Calu3 (cell line): ENCODE results near the gene ARID3B. TPM values are rescaled to one million over a fixed set of nuclear protein-coding genes. Genes with fewer than 3 reads are reported as not detected.
A peak's percentile ranks its signal among the peaks of the same experiment; 100 is the strongest.

Experiments used
- BruUV-seq: library from RNA; stranded (reverse); fragments of 400-500 nt; replicated peaks from 2 replicates; lab custom pipeline; 2021; lab: Mats Ljungman, UMichigan
- CTCF ChIA-PET: fragments of 300-600 bp; sonication (Branson Sonifier 250); formaldehyde crosslinking; loops from one replicate; lab custom pipeline; 2022; ENCODE audit warnings: antibody characterized with exemption; lab: Charles Lee
- DNase-seq: peaks from one replicate; pipeline ENCODE4 v3.0.0; 2022
- H3K27ac Mint-ChIP-seq: one replicate; pipeline ENCODE4 v1.8.0; 2022; ENCODE audit warnings: mixed read lengths; ENCODE audit not compliant: unreplicated experiment
- H3K27me3 Mint-ChIP-seq: one replicate; pipeline ENCODE4 v1.8.0; 2022; ENCODE audit warnings: mixed read lengths; ENCODE audit not compliant: unreplicated experiment
- H3K36me3 Mint-ChIP-seq: one replicate; pipeline ENCODE4 v1.8.0; 2022; ENCODE audit warnings: mild to moderate bottlenecking, moderate library complexity, mixed read lengths; ENCODE audit not compliant: insufficient read depth, unreplicated experiment
- H3K4me1 Mint-ChIP-seq: one replicate; pipeline ENCODE4 v1.8.0; 2022; ENCODE audit warnings: mild to moderate bottlenecking, low read depth, mixed read lengths; ENCODE audit not compliant: unreplicated experiment
- H3K4me3 Mint-ChIP-seq: one replicate; pipeline ENCODE4 v1.8.0; 2022; ENCODE audit warnings: mild to moderate bottlenecking, low read depth, moderate library complexity, mixed read lengths; ENCODE audit not compliant: unreplicated experiment
- H3K9me3 Mint-ChIP-seq: one replicate; pipeline ENCODE4 v1.8.0; 2022; ENCODE audit warnings: low read depth, mixed read lengths; ENCODE audit not compliant: unreplicated experiment
- intact Hi-C: fragments of 100-400 bp; cut with micrococcal nuclease; formaldehyde crosslinking; loops from one replicate; pipeline ENCODE4 v1.10.0; 2022; ENCODE audit not compliant: unreplicated experiment
- total RNA-seq: library from RNA; stranded (reverse); gene quantifications from 2 replicates; pipeline ENCODE4 v1.2.3, GENCODE V29; 2022
- TF ChIP-seq, protein P1 (sequence below): fragments of 200-600 bp; IDR thresholded peaks from one replicate; pipeline ENCODE4 v1.8.0; 2022; ENCODE audit warnings: antibody characterized with exemption; ENCODE audit not compliant: unreplicated experiment

The ARID3B gene
- total RNA-seq, 1 experiment from 2014 or later: 10.6 TPM

GRCh38 chr15:74543583-74543982, 2.6 kb downstream of the ARID3B start:
- Mint-ChIP-seq H3K9me3 (no peaks in the 10 kb centered on the region), H3K36me3 (peaks cover 41% of the 10 kb centered on the region), H3K27me3 (peaks cover 26% of the 10 kb centered on the region), H3K27ac (no peak overlapping the region), H3K4me1 (peaks cover 46% of the 10 kb centered on the region), H3K4me3 (peak overlapping the region; percentile 8)
- BruUV-seq: no TSS peak
- intact Hi-C loops: loop anchor here (10.0 kb wide), 1 partner anchor 169 kb away; no protein-coding TSS in a partner anchor
- TF ChIP-seq, protein P1, sequence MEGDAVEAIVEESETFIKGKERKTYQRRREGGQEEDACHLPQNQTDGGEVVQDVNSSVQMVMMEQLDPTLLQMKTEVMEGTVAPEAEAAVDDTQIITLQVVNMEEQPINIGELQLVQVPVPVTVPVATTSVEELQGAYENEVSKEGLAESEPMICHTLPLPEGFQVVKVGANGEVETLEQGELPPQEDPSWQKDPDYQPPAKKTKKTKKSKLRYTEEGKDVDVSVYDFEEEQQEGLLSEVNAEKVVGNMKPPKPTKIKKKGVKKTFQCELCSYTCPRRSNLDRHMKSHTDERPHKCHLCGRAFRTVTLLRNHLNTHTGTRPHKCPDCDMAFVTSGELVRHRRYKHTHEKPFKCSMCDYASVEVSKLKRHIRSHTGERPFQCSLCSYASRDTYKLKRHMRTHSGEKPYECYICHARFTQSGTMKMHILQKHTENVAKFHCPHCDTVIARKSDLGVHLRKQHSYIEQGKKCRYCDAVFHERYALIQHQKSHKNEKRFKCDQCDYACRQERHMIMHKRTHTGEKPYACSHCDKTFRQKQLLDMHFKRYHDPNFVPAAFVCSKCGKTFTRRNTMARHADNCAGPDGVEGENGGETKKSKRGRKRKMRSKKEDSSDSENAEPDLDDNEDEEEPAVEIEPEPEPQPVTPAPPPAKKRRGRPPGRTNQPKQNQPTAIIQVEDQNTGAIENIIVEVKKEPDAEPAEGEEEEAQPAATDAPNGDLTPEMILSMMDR: peak; percentile 32
- no peak for DNase-seq
- CTCF ChIA-PET: no interaction called here

- peaks cover 38% of the 10 kb centered on the region for H3K4me1 Mint-ChIP-seq
- TF ChIP-seq, protein P1: no peak
- no TSS peak for BruUV-seq
- intact Hi-C loops: loop anchor here (5.0 to 10.0 kb wide), 3 partner anchors 53 to 170 kb away; no protein-coding TSS in a partner anchor
- CTCF ChIA-PET: interaction anchor here (2.7 kb wide), 1 partner anchor 55 kb away, joined by 12 read pairs; no protein-coding TSS in a partner anchor
- DNase-seq: no peak
- no peaks in the 10 kb centered on the region for H3K9me3 Mint-ChIP-seq
- no peak overlapping the region for H3K27ac Mint-ChIP-seq
- no peak overlapping the region for H3K4me3 Mint-ChIP-seq
- peaks cover 26% of the 10 kb centered on the region for H3K27me3 Mint-ChIP-seq
- H3K36me3 Mint-ChIP-seq: peaks cover 38% of the 10 kb centered on the region
Observed at GRCh38 chr15:74545086-74545485, 4.1 kb downstream of the ARID3B start.

- Mint-ChIP-seq H3K4me3 (peak overlapping the region; percentile 29), H3K4me1 (peaks cover 38% of the 10 kb centered on the region), H3K36me3 (peaks cover 29% of the 10 kb centered on the region), H3K9me3 (no peaks in the 10 kb centered on the region), H3K27ac (peak overlapping the region; percentile 81), H3K27me3 (peaks cover 26% of the 10 kb centered on the region)
- intact Hi-C loops: loop anchor here (2.0 to 10.0 kb wide), 4 partner anchors 54 to 171 kb away; partner anchors contain the start of gene UBL7
- TF ChIP-seq, protein P1: no peak
- DNase-seq: peak; percentile 99
- no TSS peak for BruUV-seq
- CTCF ChIA-PET: interaction anchor here (0.6 to 2.7 kb wide), 8 partner anchors 22 to 356 kb away, joined by 3 to 12 read pairs (median 4); no protein-coding TSS in a partner anchor
Observed at GRCh38 chr15:74545776-74546656, 5.0 kb downstream of the ARID3B start.

- DNase-seq: no peak
- Mint-ChIP-seq H3K4me3 (no peak overlapping the region), H3K9me3 (no peaks in the 10 kb centered on the region), H3K36me3 (peaks cover 18% of the 10 kb centered on the region), H3K27me3 (peaks cover 12% of the 10 kb centered on the region), H3K4me1 (peaks cover 26% of the 10 kb centered on the region), H3K27ac (no peak overlapping the region)
- intact Hi-C loops: loop anchor here (2.0 to 10.0 kb wide), 4 partner anchors 55 to 173 kb away; partner anchors contain the start of gene UBL7
- CTCF ChIA-PET: no interaction called here
- TF ChIP-seq, protein P1: no peak
- BruUV-seq: no TSS peak
Observed at GRCh38 chr15:74547616-74548015, 6.6 kb downstream of the ARID3B start.
